SIG-M5 (cell line): ENCODE results near the gene IPCEF1.
"Not testable (repeated sequence)": the region's sequence is repeated elsewhere in the genome, so short reads cannot be mapped to it uniquely, and the experiment has no call there.

Source experiments
- DNase-seq: peaks from one replicate; lab custom pipeline; 2025; lab: John Stamatoyannopoulos, UW

The IPCEF1 gene

DNA sequence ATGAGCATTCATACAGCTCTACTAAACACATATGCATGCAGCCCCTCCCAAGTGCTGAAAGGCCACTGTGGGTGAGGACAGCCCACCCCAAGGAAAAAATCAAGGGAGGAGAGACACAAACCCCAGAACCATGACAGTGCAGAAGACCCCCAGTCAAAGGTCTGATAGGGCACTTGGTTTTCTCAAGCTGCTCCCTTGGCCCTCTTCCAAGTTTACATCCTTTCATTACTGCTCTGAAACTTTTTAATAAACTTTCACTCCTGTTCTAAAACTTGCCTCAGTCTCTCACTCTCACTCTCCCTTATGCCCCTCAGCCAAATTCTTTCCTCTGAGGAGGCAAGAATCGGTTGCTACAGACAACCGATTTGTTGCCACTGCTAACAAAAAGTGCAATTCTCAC, 24.9 kb downstream of the IPCEF1 start:
- no peak for DNase-seq

DNA sequence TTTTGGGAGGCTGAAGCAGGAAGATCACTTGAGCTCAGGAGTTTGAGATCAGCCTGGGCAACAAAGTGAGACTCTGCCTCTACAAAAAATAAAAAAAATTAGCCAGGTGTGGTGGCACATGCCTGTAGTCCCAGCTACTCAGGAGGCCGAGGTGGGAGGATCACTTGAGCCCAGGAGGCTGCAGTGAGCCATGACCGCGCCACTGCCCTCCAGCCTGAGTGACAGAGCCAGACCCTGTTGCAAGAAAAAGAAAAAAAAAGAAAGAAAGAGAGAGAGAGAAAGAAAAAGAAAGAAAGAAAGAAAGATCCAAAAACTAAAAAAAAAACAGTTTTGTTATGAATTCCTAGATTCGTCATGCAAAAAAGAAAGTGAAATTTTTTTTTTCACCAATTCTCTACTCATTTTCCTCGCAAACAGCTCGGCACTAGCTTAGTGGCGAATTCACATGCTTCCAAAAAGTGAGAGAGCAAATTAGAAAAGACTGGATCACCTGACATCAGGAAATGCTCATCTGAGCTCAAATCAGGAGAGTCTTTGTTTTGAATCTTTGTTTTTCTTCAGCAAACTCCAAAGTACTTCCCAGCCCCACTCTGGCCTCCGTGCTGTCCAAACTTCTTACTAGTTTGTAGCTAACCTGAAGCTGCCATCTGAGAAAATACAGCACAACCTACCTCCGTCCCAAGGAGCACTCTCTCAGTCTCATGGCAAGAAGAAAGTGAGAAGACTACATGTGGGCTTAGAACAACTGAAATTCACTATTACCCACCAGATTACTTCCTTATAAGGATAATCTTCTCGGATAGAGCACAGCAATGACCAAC, 27.0 kb downstream of the IPCEF1 start:
- DNase-seq, result no peak

DNA sequence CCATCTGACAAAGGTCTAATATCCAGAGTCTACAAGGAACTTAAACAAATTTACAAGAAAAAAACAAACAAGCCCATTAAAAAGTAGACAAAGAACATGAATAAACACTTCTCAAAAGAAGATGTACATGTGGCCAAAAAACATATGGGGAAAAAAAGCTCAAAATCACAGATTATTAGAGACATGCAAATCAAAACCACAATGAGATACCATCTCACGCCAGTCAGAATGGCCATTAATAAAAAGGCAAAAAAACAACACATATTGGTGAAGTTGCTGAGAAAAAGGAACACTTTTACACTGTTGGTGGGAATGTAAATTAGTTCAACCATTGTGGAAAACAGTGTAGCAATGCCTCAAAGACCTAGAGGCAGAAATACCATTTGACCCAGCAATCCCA, 29.3 kb downstream of the IPCEF1 start:
- not testable (repeated sequence) for DNase-seq

DNA sequence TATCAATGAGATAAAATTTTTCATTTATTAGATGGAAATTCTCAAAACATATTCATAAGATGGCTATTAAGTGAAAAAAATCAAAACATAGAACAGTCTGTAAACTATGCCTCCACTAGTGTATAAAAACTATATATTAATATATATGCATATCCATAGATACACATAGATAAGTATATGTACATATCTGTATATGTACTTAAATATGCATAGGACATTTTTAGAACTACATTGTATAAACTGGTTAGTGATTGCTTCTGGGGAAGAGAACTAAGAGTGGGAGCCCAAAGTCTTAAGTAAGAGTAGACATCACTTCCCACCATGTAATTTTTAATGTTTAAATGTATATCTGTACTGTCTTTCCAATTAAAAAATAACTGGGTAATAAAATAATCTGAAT, 31.5 kb downstream of the IPCEF1 start:
- DNase-seq, result no peak

DNA sequence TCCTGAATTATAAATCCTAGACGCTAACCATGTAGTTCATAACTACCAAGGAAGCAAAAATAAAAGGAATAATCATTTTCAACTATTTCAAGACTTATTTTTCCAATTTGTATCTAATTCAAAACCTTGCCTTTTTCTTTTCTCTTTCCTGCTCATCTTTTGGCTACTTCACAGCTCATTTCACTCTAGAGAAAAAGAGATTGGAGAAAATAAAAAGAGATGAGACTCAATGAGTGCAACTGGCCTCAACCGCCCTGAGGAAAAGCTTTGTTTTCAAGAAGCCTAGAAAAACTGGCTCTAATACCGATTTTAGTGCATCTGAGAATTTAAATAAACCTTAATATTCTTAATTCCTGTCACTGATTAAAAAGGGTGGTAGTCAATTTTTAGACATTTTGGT, 36.4 kb downstream of the IPCEF1 start:
- DNase-seq, result no peak

- no peak for DNase-seq
These were observed 37.3 kb downstream of the IPCEF1 start for GRCh38 chr6:154319231-154319858.

DNA sequence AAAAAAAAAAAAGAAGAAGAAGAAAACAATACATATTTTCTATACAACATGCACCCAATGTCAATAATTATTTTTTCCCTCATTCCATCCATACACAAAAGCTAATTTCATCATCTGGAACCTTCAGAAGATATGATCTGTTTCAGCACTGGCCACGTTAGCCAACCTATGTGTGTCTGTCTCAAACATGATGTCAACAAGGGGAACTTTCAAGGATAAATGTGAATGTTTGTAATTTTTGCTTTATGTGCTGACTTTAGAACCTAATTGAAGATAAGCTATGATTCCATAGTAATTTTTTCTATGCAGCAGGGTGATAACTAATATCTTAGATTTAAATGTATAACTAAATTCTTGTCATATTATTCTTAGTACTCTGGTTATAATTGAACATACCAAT, 37.9 kb downstream of the IPCEF1 start:
- no peak for DNase-seq

GRCh38 chr6:154316131-154316530, 40.5 kb downstream of the IPCEF1 start:
- no peak for DNase-seq

DNA sequence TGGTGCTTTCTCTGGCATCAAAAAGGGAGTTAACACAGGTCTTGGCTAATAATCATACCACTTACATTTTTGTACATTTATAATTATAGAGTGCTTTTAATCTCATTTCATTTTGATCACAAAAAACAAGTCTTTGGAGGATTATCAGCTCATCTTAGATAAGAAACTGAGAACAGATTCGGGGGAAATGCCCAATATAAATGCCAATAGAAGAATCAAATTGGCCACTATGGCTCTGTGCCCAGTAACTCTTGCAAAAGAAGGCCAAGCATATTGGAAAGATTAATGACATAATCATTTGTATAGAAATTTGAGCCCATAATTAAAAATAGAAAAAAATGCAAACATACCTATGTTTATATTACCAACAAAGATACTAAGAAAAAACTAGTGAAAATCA, 42.5 kb downstream of the IPCEF1 start:
- DNase-seq, result no peak

- no peak for DNase-seq
These were observed 47.6 kb downstream of the IPCEF1 start for GRCh38 chr6:154308986-154309385.

DNA sequence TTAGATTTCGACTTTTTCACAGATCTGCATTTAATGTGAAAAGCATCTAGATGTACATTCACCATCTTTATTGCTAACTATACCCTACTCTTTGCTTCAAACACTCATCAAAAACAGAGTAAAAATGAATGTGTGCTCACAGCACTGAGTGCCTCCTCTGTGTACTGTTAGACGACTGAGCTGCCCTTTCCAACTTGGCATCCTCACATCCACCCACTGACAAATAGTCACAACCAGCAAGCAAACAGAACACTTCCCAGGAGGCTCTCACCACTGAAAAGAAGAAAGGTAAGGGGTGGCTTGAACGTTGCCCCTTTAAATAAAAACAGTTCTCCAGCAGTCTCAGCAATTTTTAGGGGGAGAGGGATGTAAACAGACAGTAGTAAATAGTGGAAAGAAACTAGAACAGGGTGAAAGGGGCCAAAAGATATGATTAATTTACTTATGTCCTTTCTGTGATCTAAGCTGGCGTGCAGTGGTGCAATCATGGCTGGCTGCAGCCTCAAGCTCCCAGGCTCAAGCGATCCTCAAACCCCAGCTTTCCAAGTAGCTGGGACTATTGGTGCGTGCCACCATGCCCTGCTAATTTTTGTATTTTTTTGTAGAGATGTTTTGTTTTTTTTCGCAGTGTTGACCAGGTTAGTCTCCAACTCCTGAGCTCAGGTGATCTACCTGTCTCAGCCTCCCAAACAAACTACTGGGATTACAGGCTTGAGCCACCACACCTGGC, 48.7 kb downstream of the IPCEF1 start:
- DNase-seq, result no peak

- DNase-seq, result not testable (repeated sequence)
These were observed 49.5 kb downstream of the IPCEF1 start for GRCh38 chr6:154307147-154307546.

GRCh38 chr6:154306696-154307095, 49.9 kb downstream of the IPCEF1 start:
- no peak for DNase-seq

GRCh38 chr6:154304191-154304590, 52.4 kb downstream of the IPCEF1 start:
- no peak for DNase-seq

DNA sequence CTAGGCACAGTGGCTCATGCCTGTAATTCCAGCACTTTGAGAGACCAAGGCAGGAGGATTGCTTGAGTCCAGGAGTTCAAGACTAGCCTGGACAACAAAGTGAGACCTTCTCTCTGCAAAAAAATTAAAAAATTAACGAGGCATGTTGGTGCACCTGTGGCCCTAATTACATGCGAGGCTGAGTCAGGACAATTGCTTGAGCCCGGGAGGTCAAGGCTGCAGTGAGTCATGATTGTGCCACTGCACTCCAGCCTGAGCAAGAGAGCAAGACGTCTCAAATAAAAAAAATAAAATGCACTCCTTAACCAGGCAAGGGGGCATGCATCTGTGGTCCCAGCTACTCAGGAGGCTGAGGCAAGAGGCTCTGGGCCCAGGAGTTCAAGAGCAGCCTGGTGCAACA, 53.0 kb downstream of the IPCEF1 start:
- not testable (repeated sequence) for DNase-seq

DNA sequence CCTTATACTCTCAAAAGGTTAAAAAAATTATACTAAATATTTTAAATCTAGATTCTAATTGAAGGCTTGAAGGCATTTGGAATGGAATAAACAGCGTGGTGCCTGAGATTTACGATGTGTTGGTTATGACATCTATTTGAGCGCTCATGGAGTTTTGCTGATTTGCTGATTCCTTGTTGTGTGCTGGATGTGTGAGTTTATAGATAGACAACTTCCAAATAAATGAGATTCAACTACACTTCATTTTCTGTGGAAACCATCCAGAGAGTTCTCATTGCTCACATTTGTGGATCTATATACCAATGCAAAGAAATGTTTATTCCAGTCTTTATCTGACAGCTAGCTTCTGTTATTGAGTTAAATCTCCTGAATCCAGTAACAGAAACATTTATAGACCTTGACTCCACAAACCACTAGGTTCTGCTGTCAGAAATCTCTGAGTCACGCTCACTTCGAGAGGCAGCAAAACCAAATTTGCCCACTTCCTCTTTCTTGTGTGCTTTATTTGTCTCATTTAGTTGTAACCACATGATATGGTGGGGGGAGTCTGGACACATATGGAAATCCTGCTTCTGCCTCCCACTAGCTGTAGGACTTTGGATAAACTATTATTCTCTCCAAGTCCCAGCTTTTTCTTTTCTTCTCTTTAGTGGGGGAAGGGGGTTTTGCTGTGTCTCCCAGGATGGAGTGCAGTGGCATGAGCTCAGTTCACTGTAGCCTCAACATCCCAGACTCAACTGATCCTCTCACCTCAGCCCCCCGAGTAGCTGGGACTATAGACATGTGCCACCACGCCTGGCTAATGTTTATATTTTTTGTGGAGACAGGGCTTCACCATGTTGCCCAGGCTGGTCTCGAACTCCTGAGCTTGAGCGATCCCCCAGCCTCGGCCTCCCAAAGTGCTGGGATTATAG, 54.5 kb downstream of the IPCEF1 start:
- peak; percentile 89 for DNase-seq

DNA sequence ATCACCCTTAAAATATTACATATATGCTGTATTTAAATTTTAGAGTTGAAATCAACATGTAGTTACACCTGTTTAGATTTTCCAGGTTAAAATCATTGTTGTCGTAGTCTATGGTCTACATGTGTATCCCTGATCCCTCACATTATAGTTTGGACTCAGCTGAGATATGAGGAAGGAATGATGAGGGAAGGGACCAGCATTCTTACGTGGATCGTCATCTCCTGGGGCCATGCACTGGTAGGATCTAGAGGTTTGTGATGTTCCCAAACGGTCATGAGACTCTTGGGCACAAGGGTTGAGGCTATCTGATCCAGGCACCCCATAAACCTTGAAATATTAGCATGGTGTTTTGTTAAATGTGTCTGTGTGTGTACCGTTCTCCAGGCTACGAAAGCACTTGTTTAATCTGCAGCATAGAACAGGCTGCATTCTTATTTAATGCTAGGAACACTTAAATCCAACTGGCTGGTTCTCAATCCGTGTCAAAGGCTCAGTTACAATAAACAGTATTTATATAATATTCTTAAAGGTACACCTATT, 55.4 kb downstream of the IPCEF1 start:
- DNase-seq, result no peak

GRCh38 chr6:154298297-154298696, 58.3 kb downstream of the IPCEF1 start:
- no peak for DNase-seq

DNA sequence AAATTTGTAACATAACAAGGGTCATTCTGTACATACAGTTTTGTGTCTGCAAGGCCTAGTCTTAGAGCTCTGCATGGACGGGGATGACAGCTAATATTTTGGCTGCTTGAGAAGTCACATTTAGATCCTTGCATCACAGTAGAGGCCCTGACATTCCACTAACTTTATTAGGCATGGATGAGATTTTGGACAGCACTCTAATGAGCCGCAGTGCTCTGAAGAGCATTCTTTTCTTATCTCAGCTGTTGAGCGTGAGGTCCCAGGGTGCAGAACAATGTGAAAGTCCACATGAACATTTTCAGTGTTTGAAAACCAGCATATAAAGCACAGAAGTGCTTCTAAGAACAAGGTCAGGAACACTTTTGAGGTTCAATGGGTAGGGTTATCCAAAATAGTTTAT, 58.9 kb downstream of the IPCEF1 start:
- DNase-seq, result no peak

- DNase-seq, result no peak
These were observed 59.4 kb downstream of the IPCEF1 start for GRCh38 chr6:154297210-154297609.

DNA sequence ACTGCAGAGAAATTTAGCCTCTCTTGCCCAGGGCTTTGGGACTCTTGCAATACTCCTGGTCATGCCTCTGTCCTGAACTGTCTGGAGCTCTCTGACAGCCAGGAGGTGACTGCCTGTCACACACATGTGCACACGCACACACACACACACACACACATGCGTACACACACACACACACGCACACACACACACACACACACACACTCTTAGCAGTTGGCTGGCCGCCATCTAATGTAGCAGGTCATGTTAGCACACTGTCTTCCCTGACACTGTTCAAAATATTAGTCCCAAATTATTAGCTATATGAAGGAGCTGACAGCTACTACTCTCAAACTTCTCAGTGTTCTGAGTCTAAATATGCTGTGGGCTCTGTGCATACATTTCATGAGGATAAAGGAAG, 60.9 kb downstream of the IPCEF1 start:
- no peak for DNase-seq
